Cardiac muscle cell (in vitro differentiated cells and primary cell): Measurements from ENCODE around the gene SAMMSON. TPM values are rescaled to one million over a fixed set of nuclear protein-coding genes. Genes with fewer than 3 reads are reported as not detected.

Source experiments
- DNase-seq, 2 donors: peaks; one replicate each; pipeline versions ENCODE4 v3.0.0 to v3.0.0-alpha.2; 2010 to 2017; ENCODE audit warnings: low read depth in 1 of 2, low spot score in 1 of 2
- H3K27ac ChIP-seq: fragments of 200-600 bp; sonication (generic); 2 replicates; pipeline ENCODE4 v1.5.1; 2016
- H3K27me3 ChIP-seq: fragments of 200-600 bp; sonication (generic); 2 replicates; pipeline ENCODE4 v1.6.0; 2016; ENCODE audit warnings: control low read depth
- H3K36me3 ChIP-seq: fragments of 200-600 bp; sonication (generic); 2 replicates; pipeline ENCODE4 v1.5.1; 2016; ENCODE audit warnings: control low read depth
- H3K4me1 ChIP-seq: fragments of 200-600 bp; sonication (generic); 2 replicates; pipeline ENCODE4 v1.8.1; 2017; ENCODE audit warnings: low read depth, mild to moderate bottlenecking, mixed run types
- H3K4me3 ChIP-seq: fragments of 200-600 bp; sonication (generic); 2 replicates; pipeline ENCODE4 v1.5.1; 2016; ENCODE audit warnings: mild to moderate bottlenecking
- H3K9me3 ChIP-seq: fragments of 200-600 bp; sonication (generic); 2 replicates; pipeline ENCODE4 v1.5.1; 2017; ENCODE audit warnings: low read depth, mild to moderate bottlenecking, control low read depth
- CTCF ChIP-seq: IDR thresholded peaks from 2 replicates; pipeline ENCODE4 v1.5.1; 2012; ENCODE audit warnings: low read depth, mild to moderate bottlenecking, low read length
- polyA plus RNA-seq: library from polyadenylated mRNA; unstranded; fragments of >200 nt; fragmentation: Nextera tagmentation; extraction: Ambion mirVana; gene quantifications from 2 replicates; pipeline ENCODE4 v1.2.1, GENCODE V29; 2016
- total RNA-seq: library from RNA; depleted of rRNA; stranded (reverse); fragments of >200 nt; gene quantifications from 2 replicates; pipeline ENCODE4 v1.2.3, GENCODE V29; 2016

SAMMSON gene
- total and polyA plus RNA-seq, 2 experiments from 2014 or later = 0.06 TPM; not detected in 1

GRCh38 chr3:70095260-70095659 lies 95.7 kb downstream of the SAMMSON start:
- no peaks in the 10 kb centered on the region for H3K36me3 ChIP-seq
- no peak overlapping the region for H3K4me3 ChIP-seq
- no peaks in the 10 kb centered on the region for H3K4me1 ChIP-seq
- no peaks in the 10 kb centered on the region for H3K27me3 ChIP-seq
- H3K9me3 ChIP-seq = no peaks in the 10 kb centered on the region
- TF ChIP-seq CTCF = no peak
- no peak overlapping the region for H3K27ac ChIP-seq
- peak in 1 of 2 donors; percentile 12 for DNase-seq

- H3K27me3 ChIP-seq = no peaks in the 10 kb centered on the region
- no peak for TF ChIP-seq CTCF
- H3K4me3 ChIP-seq = no peak overlapping the region
- H3K27ac ChIP-seq = no peak overlapping the region
- H3K36me3 ChIP-seq = no peaks in the 10 kb centered on the region
- no peaks in the 10 kb centered on the region for H3K9me3 ChIP-seq
- DNase-seq = no peak
- no peaks in the 10 kb centered on the region for H3K4me1 ChIP-seq
Observed at GRCh38 chr3:70096376-70097066, 97.0 kb downstream of the SAMMSON start.

GRCh38 chr3:70097084-70097483 lies 97.6 kb downstream of the SAMMSON start:
- TF ChIP-seq CTCF = no peak

GRCh38 chr3:70108072-70108471 lies 108.5 kb downstream of the SAMMSON start:
- Histone ChIP-seq H3K27me3 (no peaks in the 10 kb centered on the region), H3K36me3 (no peaks in the 10 kb centered on the region), H3K27ac (no peak overlapping the region), H3K4me3 (no peak overlapping the region), H3K9me3 (no peaks in the 10 kb centered on the region), H3K4me1 (no peaks in the 10 kb centered on the region)
- TF ChIP-seq CTCF = peak; percentile 56
- peak in 1 of 2 donors; percentile 19 for DNase-seq

More at GRCh38 chr3:70097084-70097483, 97.6 kb downstream of the SAMMSON start:
- H3K36me3 ChIP-seq = no peaks in the 10 kb centered on the region
- no peak for DNase-seq
- H3K27me3 ChIP-seq = no peaks in the 10 kb centered on the region
- H3K4me3 ChIP-seq = no peak overlapping the region
- no peaks in the 10 kb centered on the region for H3K4me1 ChIP-seq
- no peaks in the 10 kb centered on the region for H3K9me3 ChIP-seq
- no peak overlapping the region for H3K27ac ChIP-seq

GRCh38 chr3:70108546-70108945 lies 109.0 kb downstream of the SAMMSON start:
- Histone ChIP-seq H3K9me3 (no peaks in the 10 kb centered on the region), H3K4me3 (no peak overlapping the region), H3K4me1 (no peaks in the 10 kb centered on the region), H3K36me3 (no peaks in the 10 kb centered on the region), H3K27me3 (no peaks in the 10 kb centered on the region), H3K27ac (no peak overlapping the region)
- no peak for TF ChIP-seq CTCF
- no peak for DNase-seq

- no peak for TF ChIP-seq CTCF
- Histone ChIP-seq H3K27me3 (no peaks in the 10 kb centered on the region), H3K4me3 (no peak overlapping the region), H3K27ac (no peak overlapping the region), H3K4me1 (no peaks in the 10 kb centered on the region), H3K36me3 (no peaks in the 10 kb centered on the region), H3K9me3 (no peaks in the 10 kb centered on the region)
- DNase-seq = no peak
Observed at GRCh38 chr3:70110066-70110465, 110.5 kb downstream of the SAMMSON start.
